Endothelial cell of umbilical vein (primary cell): ENCODE measurements around the gene HNRNPH3. TPM values are rescaled to one million over a fixed set of nuclear protein-coding genes. Genes with fewer than 3 reads are reported as not detected.

Source experiments
- BruUV-seq: library from RNA; stranded (reverse); fragments of 400-500 nt; replicated peaks from 2 replicates; lab custom pipeline; 2021; lab: Mats Ljungman, UMichigan
- CTCF ChIA-PET: fragments of 300-600, 350-600 bp; sonication (Branson Sonifier 250); formaldehyde crosslinking; loops from one replicate; lab custom pipeline; 2021; ENCODE audit warnings: antibody characterized with exemption, inconsistent platforms; lab: Charles Lee
- POLR2A ChIA-PET: fragments of 300-600, 350-600 bp; sonication (Branson Sonifier 250); formaldehyde crosslinking; loops from one replicate; lab custom pipeline; 2021; ENCODE audit warnings: antibody characterized with exemption, inconsistent platforms; lab: Charles Lee
- DNase-seq: peaks from one replicate; pipeline ENCODE4 v3.0.0-alpha.2; 2011; ENCODE audit warnings: low read depth, low spot score
- FAIRE-seq: peaks from 2 replicates; lab custom pipeline; 2011; peaks lifted over from hg19 to GRCh38; lab: Jason Lieb, UNC
- H2AFZ ChIP-seq: 2 replicates; pipeline ENCODE4 v1.6.0; 2012; ENCODE audit warnings: low read depth, low read length, control low read depth, inconsistent platforms
- H3K27ac ChIP-seq: 2 replicates; pipeline ENCODE4 v1.5.1; 2011; ENCODE audit warnings: low read depth, mild to moderate bottlenecking, control low read depth, low read length, moderate library complexity; ENCODE audit not compliant: insufficient read depth
- H3K27me3 ChIP-seq, 2 experiments: 2 replicates each; pipeline versions ENCODE4 v1.6.0 to v1.6.1; 2011; ENCODE audit warnings: low read length in 2 of 2, mixed read lengths in 1 of 2; ENCODE audit not compliant: control insufficient read depth in 2 of 2, insufficient read depth in 2 of 2
- H3K36me3 ChIP-seq, 2 experiments: 2 replicates in 1 of 2; 3 replicates in 1 of 2; pipeline ENCODE4 v1.5.1; 2011; ENCODE audit warnings: low read length in 2 of 2, mild to moderate bottlenecking in 1 of 2, moderate library complexity in 1 of 2; ENCODE audit not compliant: control insufficient read depth in 2 of 2, insufficient read depth in 2 of 2; ENCODE audit errors: extremely low read depth in 1 of 2
- H3K4me1 ChIP-seq: 3 replicates; pipeline ENCODE4 v1.5.1; 2011; ENCODE audit warnings: mild to moderate bottlenecking, low read length; ENCODE audit not compliant: control insufficient read depth, insufficient read depth; ENCODE audit errors: extremely low read depth
- H3K4me2 ChIP-seq: 2 replicates; pipeline ENCODE4 v1.6.1; 2011; ENCODE audit warnings: low read length, control low read depth, mixed read lengths; ENCODE audit not compliant: insufficient read depth
- H3K4me3 ChIP-seq, 3 experiments: fragments of 200-600 bp in 1 of 3; sonication (generic), shearing (Covaris generic) in 1 of 3; replicated peaks in 1 of 3; 2 replicates each; pipeline ENCODE4 v1.5.1; 2011 to 2016; ENCODE audit warnings: control low read depth in 3 of 3, low read length in 3 of 3, mild to moderate bottlenecking in 2 of 3, inconsistent platforms in 1 of 3, low read depth in 1 of 3, moderate library complexity in 1 of 3; ENCODE audit not compliant: insufficient read depth in 1 of 3
- H3K79me2 ChIP-seq: 2 replicates; pipeline ENCODE4 v1.6.0; 2012; ENCODE audit warnings: low read length, inconsistent platforms; ENCODE audit not compliant: control insufficient read depth, insufficient read depth
- H3K9ac ChIP-seq: replicated peaks from 2 replicates; pipeline ENCODE3; 2011; ENCODE audit warnings: low read length, control low read depth; ENCODE audit not compliant: insufficient read depth; ENCODE audit errors: extremely low read depth
- H3K9me1 ChIP-seq: replicated peaks from 3 replicates; pipeline ENCODE4 v1.6.0; 2011; ENCODE audit warnings: mild to moderate bottlenecking, low read length; ENCODE audit not compliant: control insufficient read depth, insufficient read depth; ENCODE audit errors: extremely low read depth
- H3K9me3 ChIP-seq: replicated peaks from 2 replicates; pipeline ENCODE4 v1.5.1; 2012; ENCODE audit warnings: low read length, inconsistent platforms; ENCODE audit not compliant: control insufficient read depth, insufficient read depth
- H4K20me1 ChIP-seq: replicated peaks from 2 replicates; pipeline ENCODE3; 2011; ENCODE audit warnings: mild to moderate bottlenecking, low read length; ENCODE audit not compliant: control insufficient read depth, insufficient read depth; ENCODE audit errors: extremely low read depth
- CTCF ChIP-seq, 2 donors: IDR thresholded peaks; 1 replicate in 1 of 2; 2 replicates in 1 of 2; pipeline ENCODE4 v1.5.1; 2011; ENCODE audit warnings: low read length in 2 of 2, mild to moderate bottlenecking in 2 of 2, moderate library complexity in 2 of 2, control low read depth in 1 of 2, inconsistent platforms in 1 of 2, low read depth in 1 of 2; ENCODE audit not compliant: insufficient read depth in 1 of 2; ENCODE audit errors: extremely low read depth in 1 of 2
- EZH2 ChIP-seq: IDR thresholded peaks from 2 replicates; pipeline ENCODE4 v1.6.1; 2012; ENCODE audit warnings: borderline replicate concordance, low read depth, mild to moderate bottlenecking, moderate library complexity, low read length, inconsistent platforms; ENCODE audit not compliant: severe bottlenecking
- GATA2 ChIP-seq: IDR thresholded peaks from 2 replicates; pipeline ENCODE4 v1.7.0; 2011; ENCODE audit warnings: low read depth, mild to moderate bottlenecking, moderate library complexity, mixed read lengths, low read length; ENCODE audit not compliant: insufficient read length, insufficient read depth
- JUN ChIP-seq: IDR thresholded peaks from 2 replicates; pipeline ENCODE4 v1.6.1; 2011; ENCODE audit warnings: borderline replicate concordance, low read depth; ENCODE audit not compliant: insufficient read length, insufficient read depth
- MAX ChIP-seq: IDR thresholded peaks from 2 replicates; pipeline ENCODE4 v1.6.1; 2011; ENCODE audit not compliant: insufficient read depth, insufficient read length
- POLR2A ChIP-seq: IDR thresholded peaks from 2 replicates; pipeline ENCODE4 v1.6.1; 2012; ENCODE audit warnings: low read depth, mild to moderate bottlenecking, control low read depth, low read length
- dilution Hi-C: fragments of 300-500 bp; cut with MboI; formaldehyde crosslinking; loops from one replicate; pipeline ENCODE4 v1.15.0; 2019; ENCODE audit warnings: low sequenced_read_pairs; ENCODE audit not compliant: extremely low pct_ligation_motif_present
- intact Hi-C: fragments of 100-400 bp; cut with micrococcal nuclease; formaldehyde crosslinking; loops from one replicate; pipeline ENCODE4 v1.10.0; 2022
- polyA plus RNA-seq, 4 experiments: library from polyadenylated mRNA; depleted of rRNA in 3 of 4; stranded (reverse) in 3 of 4; unstranded in 1 of 4; fragments of >200 nt; gene quantifications; 2 replicates each; pipeline versions ENCODE4 v1.2.1 to v1.2.3, GENCODE V29; 2011 to 2012; ENCODE audit warnings: missing spikeins in 1 of 4
- total RNA-seq: library from RNA; stranded (reverse); gene quantifications from 2 replicates; pipeline ENCODE4 v1.2.3, GENCODE V29; 2021

The HNRNPH3 gene
- total and polyA plus RNA-seq, 2 donors (not counting 3 experiments of a cell fraction or from before 2014, with no cell fraction given): 34.0 to 151 TPM

GRCh38 chr10:68340358-68341080 lies 8.7 kb downstream of the HNRNPH3 start:
- Histone ChIP-seq H3K9me3 (no peaks in the 10 kb centered on the region), H3K36me3 (peaks cover 18 to 46% of the 10 kb centered on the region in 2 experiments), H3K4me2 (no peak overlapping the region), H3K27ac (no peak overlapping the region), H3K79me2 (peaks cover 76% of the 10 kb centered on the region), H3K9ac (no peak overlapping the region), H4K20me1 (peaks cover 26% of the 10 kb centered on the region), H3K27me3 (no peaks in the 10 kb centered on the region), H2AFZ (no peak overlapping the region), H3K4me3 (no peak overlapping the region), H3K9me1 (no peaks in the 10 kb centered on the region), H3K4me1 (peaks cover 21% of the 10 kb centered on the region)
- ChIA-PET CTCF (interaction anchor here (1.0 to 3.2 kb wide), 2 partner anchors 8 to 128 kb away, joined by 3 to 12 read pairs; no protein-coding TSS in a partner anchor), POLR2A (no interaction called here)
- TF ChIP-seq GATA2: no peak
- TF ChIP-seq CTCF (IDR thresholded peaks at IDR 0.05; ENCODE audit: extremely low read depth in 1 of 2, insufficient read depth in 1 of 2, low read depth in 1 of 2, low read length in 2 of 2): no peak
- no peak for TF ChIP-seq POLR2A
- TF ChIP-seq JUN: no peak
- no peak for TF ChIP-seq EZH2
- TF ChIP-seq MAX: no peak
- BruUV-seq: no TSS peak
- dilution Hi-C loops (no loop called here), intact Hi-C loops (no loop called here)
- DNase-seq (no peak), FAIRE-seq (no peak)
